Upper lobe of left lung (tissue), 4 donors: ENCODE results near the gene PLCB1.

Experiments used
- CTCF ChIP-seq, 6 experiments: fragments of 450-650 bp in 4 of 6; fragments of 200-600 bp in 2 of 6; sonication (generic) in 2 of 6; IDR thresholded peaks; one replicate each; pipeline ENCODE4 v1.5.1; 2016 to 2019; ENCODE audit warnings: antibody characterized with exemption in 6 of 6
- EP300 ChIP-seq, 4 donors: sonication (generic); formaldehyde crosslinking; IDR thresholded peaks; one replicate each; pipeline ENCODE4 v1.5.1; 2017; ENCODE audit warnings: antibody characterized with exemption in 4 of 4, control low read depth in 2 of 4
- POLR2A ChIP-seq, 4 donors: fragments of 450-650 bp; IDR thresholded peaks; one replicate each; pipeline ENCODE4 v1.5.1; 2016 to 2017; ENCODE audit warnings: antibody characterized with exemption in 4 of 4, mild to moderate bottlenecking in 2 of 4
- POLR2AphosphoS5 ChIP-seq, 2 donors: sonication (generic); formaldehyde crosslinking; IDR thresholded peaks; one replicate each; pipeline ENCODE4 v1.5.1; 2017; ENCODE audit warnings: antibody characterized with exemption in 2 of 2

- TF ChIP-seq CTCF (IDR thresholded peaks at IDR 0.05) (no peak), POLR2A (IDR thresholded peaks at IDR 0.05) (no peak), EP300 (IDR thresholded peaks at IDR 0.05) (no peak), POLR2AphosphoS5 (IDR thresholded peaks at IDR 0.05) (no peak)
Observed at GRCh38 chr20:8854571-8854970, 722.5 kb downstream of the PLCB1 start.
